ENCODE results near the gene LRP1B.

- TF ChIP-seq YY1 (IDR thresholded peaks at IDR 0.05; ENCODE audit: insufficient read depth, insufficient read length) (no peak), ZNF274 (IDR thresholded peaks at IDR 0.05; ENCODE audit: low read depth, low read length) (no peak)
Measured at GRCh38 chr2:142031656-142032055, 99.2 kb downstream of the LRP1B start.

Data from NT2/D1 (cell line).